Measurements from ENCODE around the gene PUM1.
"Not testable (repeated sequence)": the region's sequence is repeated elsewhere in the genome, so short reads cannot be mapped to it uniquely, and the experiment has no call there.

Gene PUM1

DNA sequence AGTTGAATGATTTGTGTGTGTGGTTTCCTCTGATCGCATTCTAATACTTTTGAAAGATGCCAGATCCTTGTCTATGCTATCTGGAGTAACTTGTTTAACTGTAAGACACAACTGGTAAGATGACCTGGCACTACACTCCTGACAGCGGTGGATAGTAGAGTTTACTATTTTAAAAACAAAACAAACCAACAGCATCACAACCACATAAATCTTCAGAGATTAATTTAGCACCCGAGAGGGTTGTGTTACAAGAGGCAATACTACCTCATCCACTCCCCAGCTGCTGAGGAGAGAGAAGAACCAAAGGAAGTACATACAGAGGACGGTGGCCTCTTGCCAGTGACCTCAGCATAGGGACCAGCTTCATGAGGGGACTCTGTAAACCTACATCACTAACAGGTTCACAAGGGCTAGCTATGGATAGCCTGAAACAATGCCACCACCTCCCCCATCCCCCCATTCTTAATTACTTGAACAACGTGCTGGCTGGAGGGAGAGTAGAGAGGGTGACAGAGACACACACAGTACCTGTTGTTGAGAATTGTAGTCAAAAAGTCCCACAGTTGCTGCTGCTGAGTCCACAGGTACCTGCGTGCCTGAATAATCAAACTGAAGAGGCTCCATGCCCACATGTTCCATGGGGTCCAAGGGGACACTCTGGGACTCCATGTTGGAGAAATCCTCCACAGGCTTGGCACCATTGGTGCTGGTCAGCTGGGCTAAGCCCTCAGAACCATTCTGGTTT is 73.5 kb downstream of the PUM1 start:
- FAIRE-seq, result no peak

DNA sequence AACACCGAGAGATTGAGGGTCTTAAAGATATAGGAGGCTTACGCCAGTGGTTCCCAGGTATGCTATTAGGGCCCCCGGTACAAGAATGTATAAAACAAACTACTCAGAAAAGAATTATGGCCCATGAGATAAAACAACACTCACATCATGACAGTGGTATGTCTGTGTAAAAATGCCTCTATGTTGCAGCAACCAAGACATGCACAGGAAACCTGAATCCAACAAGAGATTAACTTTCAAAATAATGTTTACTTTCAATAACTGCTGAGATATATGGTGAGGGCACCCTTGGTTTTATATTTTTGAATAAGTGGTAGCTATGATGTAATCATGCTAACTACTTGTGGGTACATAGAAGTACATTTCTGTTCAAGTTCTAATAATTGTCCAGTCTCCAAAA is 74.9 kb downstream of the PUM1 start:
- no peak for FAIRE-seq

DNA sequence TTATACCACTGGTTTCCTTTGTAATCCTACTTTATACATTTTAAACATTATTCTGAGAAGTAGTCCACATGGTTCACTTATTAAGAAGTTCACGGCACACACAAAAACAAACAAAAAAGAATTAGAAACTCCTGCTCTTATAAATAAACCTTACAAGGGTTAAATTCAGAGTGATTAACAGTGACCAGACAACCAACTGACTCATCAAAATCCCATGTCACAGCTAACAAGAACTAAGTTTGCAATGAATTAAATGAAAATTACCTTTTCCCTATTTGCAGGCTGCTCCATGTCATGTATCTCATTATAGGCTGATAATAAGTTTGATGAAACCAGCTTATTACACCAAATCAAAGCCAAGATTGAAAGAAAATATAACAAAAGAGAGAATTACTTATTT is 77.5 kb downstream of the PUM1 start:
- FAIRE-seq, result no peak

DNA sequence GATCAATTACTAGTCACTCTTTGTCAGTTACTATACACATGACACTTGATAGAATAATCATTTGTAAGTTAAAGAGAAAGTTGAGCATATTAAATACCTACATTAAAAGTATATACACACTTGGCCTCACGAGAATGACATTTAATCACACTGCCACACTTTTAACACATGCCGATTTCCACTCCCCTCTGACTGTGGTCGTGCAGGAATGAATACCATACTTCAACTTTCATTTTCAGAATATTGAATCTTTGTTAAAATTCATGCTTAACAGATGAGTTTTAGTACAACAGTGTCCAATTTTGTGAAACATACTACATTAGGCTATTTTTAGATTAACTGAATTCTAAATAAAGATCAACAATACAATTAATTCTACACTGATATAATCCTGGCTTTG is 78.8 kb downstream of the PUM1 start:
- FAIRE-seq, result no peak

DNA sequence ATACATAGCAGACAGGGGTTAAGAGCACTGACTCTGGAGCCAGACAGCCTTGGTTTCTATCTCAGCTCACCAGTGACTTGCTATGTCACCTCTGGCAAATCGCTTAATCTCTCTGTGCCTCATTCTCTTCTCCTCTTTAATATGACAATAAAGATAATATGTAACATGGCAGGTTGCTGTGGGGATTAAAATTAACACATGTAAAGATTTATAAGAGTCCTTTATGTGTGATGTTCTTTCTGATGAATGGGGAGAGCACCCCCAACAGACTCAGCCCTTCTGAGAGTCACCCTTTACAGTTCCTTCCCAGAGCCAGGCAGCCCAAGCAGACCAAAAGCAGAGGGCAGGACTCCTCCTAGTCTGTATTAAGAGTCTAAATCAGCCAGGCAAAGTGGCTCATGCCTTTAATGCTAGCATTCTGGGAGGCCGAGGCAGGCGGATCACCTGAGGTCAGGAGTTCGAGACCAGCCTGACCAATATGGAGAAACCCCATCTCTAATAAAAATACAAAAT is 80.5 kb downstream of the PUM1 start:
- no peak for FAIRE-seq

DNA sequence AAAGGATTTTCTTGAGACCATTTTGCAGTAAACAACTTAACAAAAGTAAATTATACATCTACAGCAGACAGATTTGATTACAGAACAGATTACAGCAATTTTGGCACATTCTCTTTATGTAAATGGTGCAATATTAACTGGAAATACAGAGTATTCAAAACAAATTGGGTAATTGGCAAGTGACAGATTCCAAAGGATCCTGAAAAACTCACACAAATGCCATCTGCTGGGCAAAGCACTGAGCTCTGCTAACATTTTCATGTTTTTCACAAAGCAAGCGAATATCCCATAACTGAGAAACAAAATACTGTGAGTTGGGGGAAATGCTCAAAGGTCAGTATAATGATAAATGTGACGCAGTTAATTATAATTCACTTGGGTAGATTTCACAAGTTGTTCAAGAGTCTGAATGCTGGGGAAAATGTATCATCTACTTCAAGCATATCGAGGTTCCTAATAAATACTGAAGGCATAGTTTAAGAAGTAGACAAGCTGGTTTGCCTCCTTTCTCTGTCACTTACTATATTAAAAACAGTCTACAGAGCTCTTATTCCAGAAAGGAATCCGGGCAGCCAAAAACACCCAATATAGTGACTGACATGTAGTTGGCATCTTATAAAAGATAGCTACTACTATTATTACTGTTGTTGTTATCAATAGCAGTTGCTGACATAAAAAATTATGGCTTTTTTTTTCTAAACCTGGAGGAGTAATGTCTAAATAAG is 81.2 kb downstream of the PUM1 start:
- no peak for FAIRE-seq

DNA sequence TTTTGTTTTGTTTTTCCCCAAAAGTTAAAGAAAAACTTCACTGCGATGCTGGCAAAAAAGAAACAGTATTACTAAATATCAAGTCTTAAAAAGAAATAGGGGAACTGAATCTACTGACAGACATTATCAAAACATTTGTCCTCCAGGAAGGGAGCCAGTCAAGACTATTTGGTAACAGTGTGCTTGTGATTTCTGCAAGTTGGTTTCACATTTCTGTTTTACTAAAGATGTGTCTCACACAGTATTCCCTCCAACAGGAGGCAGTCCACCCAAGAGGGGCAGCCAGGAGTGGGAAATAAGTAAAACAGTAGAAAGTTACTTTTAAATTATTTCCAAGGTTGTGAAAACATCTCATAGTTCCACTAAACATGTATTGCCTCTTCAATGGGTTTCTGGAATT is 82.6 kb downstream of the PUM1 start:
- FAIRE-seq, result peak; percentile 17

DNA sequence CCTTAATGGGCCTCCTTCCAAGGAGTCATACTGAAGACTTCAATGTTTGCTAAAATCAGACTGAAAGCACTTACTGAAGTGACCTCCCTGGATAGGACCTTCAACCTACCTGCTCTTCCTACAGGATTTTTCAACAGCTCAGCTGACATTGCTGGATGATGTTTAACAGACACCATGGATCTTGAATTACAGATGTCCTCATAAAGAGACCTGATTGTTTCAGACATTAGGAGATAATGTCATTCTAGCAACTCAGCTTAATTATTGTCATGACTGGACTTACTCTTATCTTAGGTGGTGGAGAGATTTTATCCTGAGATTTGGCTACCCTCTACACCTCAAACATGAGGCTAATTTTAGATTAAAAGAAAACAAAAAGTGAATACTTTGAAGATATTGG is 83.1 kb downstream of the PUM1 start:
- no peak for FAIRE-seq

DNA sequence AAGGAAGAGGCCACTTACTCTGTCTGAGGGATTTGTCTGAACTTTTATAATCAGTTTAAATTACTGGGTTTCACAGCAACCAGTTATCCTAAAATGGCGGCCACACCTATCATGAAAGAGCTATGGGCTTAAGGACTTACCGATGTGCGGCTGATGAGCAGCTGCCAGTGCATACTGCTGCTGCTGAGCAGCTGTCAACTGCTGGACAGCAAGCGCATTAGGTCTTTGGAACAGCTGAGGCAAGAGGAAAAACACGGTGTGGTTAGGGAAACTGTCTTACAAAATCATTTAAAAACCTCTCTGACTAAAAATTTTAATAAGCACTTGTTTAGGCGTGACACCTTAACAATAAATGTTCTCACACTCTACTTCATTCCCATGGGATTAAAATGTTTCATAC is 84.3 kb downstream of the PUM1 start:
- FAIRE-seq, result no peak

DNA sequence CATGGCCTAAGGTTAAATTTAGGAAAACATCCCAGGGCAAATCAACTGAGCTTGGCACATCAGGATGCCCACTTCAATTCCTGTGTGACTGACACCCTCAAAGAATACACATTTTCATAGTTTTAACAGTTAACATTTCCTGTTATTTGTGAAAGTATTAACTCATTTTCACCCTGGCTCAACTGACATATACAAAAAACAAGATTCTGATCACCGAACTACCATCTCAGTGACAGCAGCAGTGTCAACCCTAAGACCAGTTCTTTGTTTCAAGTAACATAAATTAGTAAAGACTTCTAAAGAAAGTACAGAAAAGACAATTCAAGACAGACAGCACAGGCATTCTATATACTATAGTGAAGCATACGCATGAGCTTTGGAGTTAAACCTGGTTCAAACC is 88.0 kb downstream of the PUM1 start:
- FAIRE-seq, result no peak

DNA sequence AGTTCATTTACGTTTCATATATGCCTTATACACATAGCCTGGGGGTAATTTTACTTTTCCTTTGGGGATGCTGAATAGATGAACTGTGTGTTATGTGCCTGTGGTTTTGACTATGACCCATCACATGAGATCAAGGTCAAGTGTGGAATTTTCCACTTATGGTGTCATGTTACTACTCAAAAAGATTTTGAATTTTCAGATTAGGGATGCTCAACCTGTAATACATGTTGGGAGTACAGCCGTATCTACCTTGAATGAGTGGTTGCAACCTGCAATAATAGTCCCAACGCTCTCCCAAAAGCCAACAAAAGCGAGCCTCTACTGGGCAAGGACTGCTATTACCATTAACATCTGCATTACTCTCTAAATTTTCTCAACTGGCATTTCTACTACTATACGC is 88.4 kb downstream of the PUM1 start:
- no peak for FAIRE-seq

DNA sequence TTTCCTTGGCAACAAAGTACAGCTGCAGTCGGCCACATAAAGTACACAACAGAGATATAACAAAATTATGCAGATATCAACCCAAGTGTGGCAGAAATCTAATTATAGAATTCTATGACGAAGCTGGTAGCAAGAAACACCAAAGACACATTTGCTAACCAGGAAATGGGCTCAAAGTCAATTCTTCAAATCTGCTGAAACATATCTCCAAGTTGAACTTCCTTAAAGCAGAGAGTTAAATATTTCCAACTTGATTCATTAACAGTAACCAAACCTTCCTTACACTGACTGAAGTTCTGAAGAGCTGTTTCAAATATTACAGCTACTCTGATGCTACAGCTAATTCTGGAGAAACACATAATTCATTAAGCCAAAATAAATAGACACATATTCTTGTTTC is 89.4 kb downstream of the PUM1 start:
- FAIRE-seq, result no peak

DNA sequence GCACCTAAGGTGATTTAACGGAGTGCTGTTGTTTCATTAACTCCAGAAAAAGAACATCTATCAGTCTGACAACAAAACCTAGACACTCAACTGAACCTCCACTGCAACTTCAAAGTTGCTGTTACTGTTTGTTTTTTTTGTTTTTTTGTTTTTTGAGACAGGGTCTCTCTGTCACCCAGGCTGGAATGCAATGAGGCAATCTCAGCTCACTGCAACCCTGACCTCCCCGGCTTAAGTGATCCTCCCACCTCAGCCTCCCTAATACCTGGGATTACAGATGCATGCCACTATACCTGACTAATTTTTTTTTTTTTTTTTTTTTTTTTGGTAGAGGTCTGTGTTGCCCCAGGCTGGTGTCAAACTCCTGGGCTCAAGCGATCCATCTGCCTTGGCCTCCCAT is 90.3 kb downstream of the PUM1 start:
- no peak for FAIRE-seq

DNA sequence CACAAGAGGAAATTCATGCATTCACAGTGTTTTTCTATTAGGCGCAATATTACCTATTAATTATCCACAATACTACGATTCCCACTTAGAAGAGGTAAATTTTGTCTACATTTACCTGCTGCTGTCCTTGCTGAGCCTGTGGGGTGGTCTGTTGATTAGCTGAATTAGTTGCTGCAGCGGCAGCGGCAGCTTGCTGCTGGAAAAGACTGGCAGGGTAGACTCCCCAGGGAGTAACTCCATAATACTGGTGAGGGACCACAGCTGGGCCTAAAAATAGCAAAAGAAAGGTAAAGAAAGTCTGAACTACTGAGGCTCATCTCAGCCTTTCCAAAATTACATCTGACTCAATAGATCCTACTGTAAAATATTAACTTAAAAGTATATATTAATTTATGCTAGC is 91.0 kb downstream of the PUM1 start:
- no peak for FAIRE-seq

DNA sequence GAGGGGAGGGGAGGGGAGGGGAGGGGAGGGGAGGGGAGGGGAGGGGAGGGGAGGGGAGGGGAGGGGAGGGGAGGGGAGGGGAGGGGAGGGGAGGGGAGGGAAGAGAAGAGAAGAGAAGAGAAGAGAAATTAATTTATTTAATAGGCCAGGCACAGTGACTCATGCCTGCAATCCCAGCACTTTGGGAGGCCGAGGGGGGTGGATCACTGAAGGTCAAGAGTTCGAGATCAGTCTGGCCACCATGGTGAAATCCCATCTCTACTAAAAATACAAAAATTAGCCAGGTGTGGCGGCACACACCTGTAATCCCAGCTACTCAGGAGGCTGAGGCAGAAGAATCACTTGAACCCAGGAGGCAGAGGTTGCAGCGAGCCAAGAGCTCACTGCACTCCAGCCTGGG is 93.2 kb downstream of the PUM1 start:
- FAIRE-seq, result not testable (repeated sequence)

DNA sequence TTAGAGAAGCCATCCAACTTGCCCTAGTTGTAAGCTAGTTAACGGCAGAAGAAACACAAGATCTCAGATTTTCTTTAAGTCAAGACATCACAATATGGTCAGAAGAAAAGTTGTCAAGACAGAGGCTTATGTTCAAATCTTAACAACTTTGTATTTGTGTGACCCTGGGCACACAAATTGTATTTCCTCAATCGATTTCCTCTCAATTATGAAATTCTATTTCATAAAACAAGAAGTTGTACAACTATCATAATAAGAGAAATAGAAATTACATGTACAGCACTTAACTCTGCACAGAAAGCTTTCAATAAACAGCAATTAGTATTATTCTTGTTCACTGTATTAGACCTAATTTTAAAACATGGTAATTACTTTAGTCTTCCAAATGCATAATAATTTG is 94.0 kb downstream of the PUM1 start:
- FAIRE-seq, result no peak

DNA sequence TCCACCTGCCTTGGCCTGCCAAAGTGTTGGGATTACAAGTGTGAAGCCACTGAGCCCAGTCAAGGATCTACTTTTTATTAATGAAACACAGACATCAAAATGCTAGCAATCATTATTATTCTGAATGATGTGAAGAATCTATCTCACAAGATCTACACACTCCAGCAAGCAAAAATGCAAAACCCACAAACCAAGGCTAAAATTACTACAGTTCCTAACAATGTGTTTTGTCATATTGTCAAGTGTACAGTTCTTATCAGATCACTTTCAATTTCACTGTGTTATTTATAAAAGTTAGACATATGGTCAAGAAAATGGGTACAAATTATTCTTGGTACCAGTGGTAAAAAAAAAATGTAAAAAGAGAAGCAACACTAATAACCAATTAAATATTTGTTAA is 95.6 kb downstream of the PUM1 start:
- no peak for FAIRE-seq

DNA sequence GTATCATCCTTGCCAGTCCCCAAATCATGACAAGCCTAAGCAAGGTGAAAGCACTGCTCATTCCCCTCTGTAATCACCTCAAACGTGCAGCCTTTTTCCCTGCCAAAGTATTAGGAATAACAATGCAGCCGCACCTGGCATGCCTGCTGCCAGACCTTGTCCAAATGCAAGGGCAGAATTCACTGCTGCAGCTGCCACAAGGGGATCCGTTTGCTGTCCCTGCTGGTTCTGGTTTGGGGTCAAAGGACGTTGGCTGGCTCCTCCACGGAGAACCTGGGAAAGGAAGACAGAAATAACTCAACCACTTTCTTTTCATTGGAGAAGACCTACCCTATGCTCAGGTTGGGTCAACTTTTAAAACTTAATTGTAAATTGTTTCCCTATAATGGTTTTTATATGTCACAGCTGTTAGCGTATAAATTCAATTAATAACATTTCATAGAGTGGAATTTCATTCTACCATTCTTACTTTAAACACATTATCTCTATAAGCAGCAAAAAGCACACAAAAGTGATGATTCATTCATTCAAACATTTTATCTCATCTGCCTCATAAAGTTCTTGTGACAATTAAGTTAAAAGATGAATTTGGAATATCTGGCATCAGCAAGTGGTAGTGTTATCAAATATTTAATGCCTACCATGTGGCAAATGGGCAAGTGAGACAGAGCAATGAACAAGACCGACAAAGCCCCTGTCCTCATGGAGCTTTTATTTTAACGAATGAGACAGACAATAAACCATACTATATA is 97.1 kb downstream of the PUM1 start:
- no peak for FAIRE-seq

DNA sequence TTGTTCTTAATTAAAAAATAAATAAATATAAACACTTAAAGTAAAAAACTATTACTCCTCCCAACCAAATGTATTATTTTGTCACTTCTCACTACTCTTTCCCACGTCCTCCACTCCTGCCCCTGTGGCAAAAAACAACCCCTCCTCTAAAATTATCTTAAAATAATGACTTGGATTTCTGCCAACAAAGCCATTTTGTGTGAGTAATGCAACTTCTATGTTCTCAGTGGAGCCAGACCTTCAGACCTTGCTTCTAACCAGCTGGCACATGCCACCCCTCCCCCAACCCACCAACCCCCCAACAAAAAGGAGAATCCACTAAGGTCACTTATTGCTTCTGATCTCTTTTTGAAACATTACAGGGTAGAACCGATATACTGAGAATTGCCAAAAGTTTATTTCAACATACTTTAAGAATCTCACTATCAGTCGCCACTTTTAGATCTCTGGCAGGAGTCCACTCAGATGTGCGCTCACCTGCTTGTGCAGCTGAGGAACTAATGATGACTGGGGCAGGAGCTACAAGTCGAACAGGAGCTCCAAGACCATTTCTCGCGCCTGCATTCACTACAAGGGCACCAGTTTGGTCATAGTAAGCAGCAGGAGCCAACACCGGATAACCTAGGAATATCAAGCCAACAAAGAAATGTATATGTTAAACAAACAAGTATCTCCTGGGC is 98.7 kb downstream of the PUM1 start:
- FAIRE-seq, result no peak

DNA sequence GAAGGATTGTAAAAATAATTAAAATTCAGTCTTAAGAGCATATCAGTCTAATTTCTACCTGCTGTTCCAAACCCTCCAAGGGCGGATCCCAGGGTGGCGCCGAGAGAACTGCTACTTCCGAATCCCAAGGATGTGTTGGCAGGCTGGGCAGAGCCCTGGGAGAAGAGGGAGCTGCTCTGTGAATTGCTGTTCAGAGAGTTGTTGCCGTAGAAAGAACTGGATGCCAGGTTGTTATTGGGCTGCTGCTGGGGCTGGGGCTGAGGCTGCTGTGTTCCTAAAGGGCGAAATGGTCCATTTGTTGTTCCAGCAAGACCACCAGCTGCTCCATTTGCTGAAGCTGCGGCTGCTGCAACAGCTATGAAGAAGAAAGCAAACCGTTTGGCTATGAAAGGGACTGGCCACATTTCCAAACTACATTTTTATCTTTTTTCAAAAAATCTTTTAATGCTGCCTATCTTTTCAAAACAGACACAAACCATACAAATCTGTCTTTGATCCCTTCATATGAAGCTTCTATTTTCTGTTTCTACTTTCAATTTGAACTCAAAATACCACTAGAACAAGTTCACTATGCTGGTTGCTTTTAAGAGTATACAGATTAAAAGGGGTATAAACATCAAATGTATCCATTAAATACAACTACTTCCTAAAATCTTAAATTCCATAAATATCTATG is 99.5 kb downstream of the PUM1 start:
- no peak for FAIRE-seq

DNA sequence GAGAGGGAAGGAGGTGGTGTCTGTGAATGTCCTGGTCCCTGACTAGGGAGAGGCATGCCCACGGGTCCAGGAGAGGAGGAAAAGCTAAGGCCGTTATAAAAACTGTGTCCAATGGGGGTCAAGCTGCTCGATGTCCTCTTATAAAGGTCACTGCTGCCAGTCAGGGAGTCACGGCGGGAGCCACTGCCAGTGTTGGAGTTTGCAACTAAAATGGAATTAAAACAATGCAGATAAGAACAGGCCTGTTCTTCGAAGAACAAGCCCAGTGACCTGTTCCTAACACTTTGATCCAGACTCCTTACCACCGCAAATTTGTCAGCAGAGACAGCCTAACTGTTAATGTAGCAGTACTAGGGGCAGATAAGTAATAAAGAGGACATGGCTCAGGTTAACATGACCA is 100.8 kb downstream of the PUM1 start:
- no peak for FAIRE-seq

DNA sequence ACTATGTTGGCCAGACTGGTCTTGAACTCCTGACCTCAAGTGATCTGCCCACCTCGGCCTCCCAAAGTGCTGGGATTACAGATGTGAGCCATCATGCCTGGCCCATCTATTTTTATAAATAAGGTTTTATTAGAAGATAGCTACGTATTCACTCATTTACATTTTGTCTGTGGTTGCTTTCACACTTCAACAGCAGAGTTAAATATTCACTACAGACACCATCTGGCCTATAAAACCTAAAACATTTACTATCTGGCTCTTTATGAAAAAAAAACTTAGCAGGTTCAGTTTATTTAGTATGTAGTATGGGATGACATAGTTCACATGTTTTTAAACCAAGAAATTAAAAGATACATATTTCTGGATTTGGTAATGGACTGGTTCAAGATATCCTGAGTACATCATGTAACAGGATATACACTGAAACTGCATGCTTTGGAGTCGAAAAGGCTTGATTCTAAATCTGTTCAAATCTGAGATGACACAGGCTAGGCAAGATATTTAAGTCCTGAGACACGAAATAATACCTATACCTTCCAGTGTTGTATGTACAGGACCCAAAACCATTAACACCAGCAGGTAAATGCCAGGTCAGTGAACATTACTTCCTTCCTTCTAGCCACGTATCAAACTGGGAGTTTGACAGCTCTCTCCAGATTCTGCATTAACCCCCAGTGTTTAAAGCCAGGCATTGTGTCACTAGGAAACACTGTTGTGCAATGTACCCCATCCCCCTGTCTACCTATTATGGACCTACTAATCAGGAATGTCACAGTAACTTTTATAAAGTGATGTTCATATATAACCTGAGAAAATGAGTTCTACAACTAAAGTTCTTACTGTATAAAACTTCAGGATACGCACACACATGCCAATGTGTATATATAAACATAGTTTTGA is 102.7 kb downstream of the PUM1 start:
- FAIRE-seq, result no peak

Measured in G401.6 (cell line).